ENCODE data around the gene DEFB108B. TPM values are rescaled to one million over a fixed set of nuclear protein-coding genes. Genes with fewer than 3 reads are reported as not detected.
A peak's percentile ranks its signal among the peaks of the same experiment; 100 is the strongest.
"Not testable (repeated sequence)": the region's sequence is repeated elsewhere in the genome, so short reads cannot be mapped to it uniquely, and the experiment has no call there.

Gene DEFB108B
- total RNA-seq, 1 experiment from 2014 or later, result not detected

GRCh38 chr11:71801026-71801425 lies 32.0 kb upstream of the DEFB108B start:
- H3K4me3 ChIP-seq; H3K4me1 ChIP-seq; H3K27ac ChIP-seq; H3K9me3 ChIP-seq (replicated peaks); DNase-seq; H3K36me3 ChIP-seq; H3K27me3 ChIP-seq: not testable (repeated sequence)

DNA sequence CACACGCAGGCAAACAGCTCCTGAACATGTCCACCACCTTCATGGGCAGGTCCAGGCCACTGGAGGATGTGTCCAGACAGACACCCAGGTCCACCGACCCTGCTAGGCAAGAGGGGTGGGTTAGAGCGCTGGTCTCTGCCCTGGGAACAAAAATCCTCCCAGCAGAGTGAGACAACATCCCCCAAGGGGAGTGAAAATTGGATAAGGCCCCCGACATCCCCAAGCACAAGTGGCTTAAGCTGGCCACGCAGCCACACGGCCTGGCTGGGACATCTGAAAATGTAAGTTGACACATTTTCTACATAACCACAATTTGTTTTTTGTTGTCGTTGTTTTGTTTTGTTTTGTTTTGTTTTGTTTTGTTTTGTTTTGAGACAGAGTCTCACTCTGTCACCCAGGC lies 30.1 kb upstream of the DEFB108B start:
- H3K4me3 ChIP-seq; DNase-seq; H3K36me3 ChIP-seq; H3K9me3 ChIP-seq (replicated peaks); H3K4me1 ChIP-seq; H3K27ac ChIP-seq; H3K27me3 ChIP-seq: not testable (repeated sequence)

DNA sequence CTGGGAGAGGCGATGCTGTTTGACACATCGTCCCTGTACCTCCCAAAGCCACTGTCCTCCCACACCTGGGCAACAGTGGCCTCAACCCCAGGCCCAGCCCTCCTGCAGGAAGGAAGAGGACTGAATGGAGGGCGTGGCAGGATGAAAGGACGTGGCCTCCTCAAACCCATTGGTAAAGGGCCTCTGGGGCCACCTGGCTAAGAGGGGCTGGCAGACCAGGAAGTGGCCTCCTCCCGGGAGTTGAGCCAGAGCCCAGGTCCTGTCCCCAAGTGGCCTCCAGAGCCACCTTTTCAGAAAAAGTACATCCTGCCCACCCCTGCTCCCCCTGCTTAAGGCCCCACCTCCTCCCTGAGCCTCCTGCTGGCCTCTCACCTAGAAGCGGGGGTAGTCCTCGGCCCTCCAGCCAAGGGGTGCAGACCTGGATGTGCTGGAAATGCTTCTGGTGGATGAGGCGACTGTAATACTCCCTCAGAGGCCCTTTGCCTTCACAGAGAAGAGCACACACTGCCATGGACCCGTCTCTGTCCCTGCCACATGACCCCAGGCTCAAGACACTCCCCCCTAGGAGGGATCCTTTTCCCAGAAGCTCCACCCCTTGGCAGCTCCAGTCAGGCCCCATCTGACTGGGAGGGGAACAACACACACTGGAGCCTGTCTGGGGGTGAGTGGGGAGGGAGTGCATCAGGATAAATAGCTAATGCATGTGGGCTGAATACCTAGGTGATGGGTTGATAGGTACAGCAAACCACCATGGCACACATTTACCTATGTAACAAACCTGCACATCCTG lies 28.6 kb upstream of the DEFB108B start:
- not testable (repeated sequence) for H3K4me1 ChIP-seq; H3K9me3 ChIP-seq (replicated peaks); H3K4me3 ChIP-seq; DNase-seq; H3K27me3 ChIP-seq; H3K27ac ChIP-seq; H3K36me3 ChIP-seq

DNA sequence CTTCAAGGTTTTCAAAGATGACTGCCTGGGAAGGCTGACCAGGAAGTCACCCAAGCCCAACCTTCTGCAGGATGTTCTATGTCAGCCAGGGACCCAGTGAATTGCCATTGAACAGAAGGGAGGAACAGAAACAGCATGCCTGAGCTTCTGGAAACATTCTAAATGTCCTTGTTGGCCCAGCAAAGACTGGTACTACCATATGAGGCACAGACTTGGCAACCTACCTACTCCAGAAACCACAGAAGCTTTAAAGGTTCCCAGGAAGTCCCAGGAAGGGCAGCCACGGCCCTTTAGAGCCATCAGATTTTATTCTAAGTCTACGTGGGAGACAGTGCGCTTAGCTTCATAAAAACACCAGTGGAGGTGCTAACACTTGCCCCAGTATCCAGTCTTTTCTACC lies 20.5 kb upstream of the DEFB108B start:
- not testable (repeated sequence) for DNase-seq; H3K36me3 ChIP-seq; H3K4me3 ChIP-seq; H3K27me3 ChIP-seq; H3K9me3 ChIP-seq (replicated peaks); H3K4me1 ChIP-seq; H3K27ac ChIP-seq

- not testable (repeated sequence) for H3K27me3 ChIP-seq; H3K4me3 ChIP-seq; H3K4me1 ChIP-seq; H3K36me3 ChIP-seq; H3K27ac ChIP-seq; H3K9me3 ChIP-seq (replicated peaks)
- DNase-seq, result peak; percentile 66 to 74
These were observed 19.3 kb upstream of the DEFB108B start for GRCh38 chr11:71813481-71814355.

- H3K27me3 ChIP-seq; H3K9me3 ChIP-seq (replicated peaks); DNase-seq; H3K4me3 ChIP-seq; H3K36me3 ChIP-seq; H3K27ac ChIP-seq; H3K4me1 ChIP-seq: not testable (repeated sequence)
These were observed 11.5 kb upstream of the DEFB108B start for GRCh38 chr11:71821539-71821938.

- DNase-seq; H3K27ac ChIP-seq; H3K9me3 ChIP-seq (replicated peaks); H3K36me3 ChIP-seq; H3K27me3 ChIP-seq; H3K4me1 ChIP-seq; H3K4me3 ChIP-seq: not testable (repeated sequence)
These were observed 3.8 kb upstream of the DEFB108B start for GRCh38 chr11:71829247-71829646.

DNA sequence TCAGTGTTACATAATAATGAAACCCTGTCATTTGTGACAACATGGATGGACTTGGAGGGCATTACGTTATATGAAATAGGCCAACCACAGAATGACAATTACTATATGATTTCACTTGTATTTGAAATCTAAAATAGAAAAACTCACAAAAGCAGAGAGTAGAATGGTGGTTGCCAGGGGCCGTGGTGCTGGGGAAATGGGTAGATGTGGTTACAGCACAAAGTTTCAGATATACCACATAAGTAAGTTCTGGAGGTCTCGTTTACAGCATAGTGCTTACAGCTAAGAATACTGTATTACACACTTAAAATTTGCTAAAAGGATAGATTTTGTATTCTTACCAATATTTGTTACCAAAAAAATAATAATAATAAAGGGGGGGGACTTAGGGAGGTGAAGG lies 3.3 kb upstream of the DEFB108B start:
- not testable (repeated sequence) for H3K4me1 ChIP-seq; H3K36me3 ChIP-seq; H3K9me3 ChIP-seq (replicated peaks); H3K4me3 ChIP-seq; H3K27me3 ChIP-seq; DNase-seq; H3K27ac ChIP-seq

DNA sequence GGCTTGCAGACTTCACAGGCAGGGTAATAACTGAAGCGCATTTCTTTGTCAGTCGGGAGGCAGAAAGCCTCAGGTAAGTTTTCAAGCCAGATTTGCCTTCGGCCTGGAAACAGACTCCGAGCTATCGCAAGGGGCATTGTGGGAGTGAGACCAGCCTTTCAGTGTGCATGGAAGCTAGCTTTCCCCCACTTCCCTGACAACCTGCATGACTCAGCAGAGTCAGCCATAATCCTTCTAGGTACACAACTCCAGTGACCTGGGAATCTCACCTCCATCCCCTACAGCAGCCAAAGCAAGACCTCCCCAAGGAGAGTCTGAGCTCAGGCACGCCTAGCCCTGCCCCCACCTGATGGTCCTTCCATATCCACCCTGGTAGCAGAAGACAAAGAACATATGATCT lies 9.7 kb downstream of the DEFB108B start:
- H3K36me3 ChIP-seq; H3K27me3 ChIP-seq; H3K4me3 ChIP-seq; H3K4me1 ChIP-seq; H3K27ac ChIP-seq; DNase-seq; H3K9me3 ChIP-seq (replicated peaks): not testable (repeated sequence)

- H3K27ac ChIP-seq; H3K4me3 ChIP-seq; H3K36me3 ChIP-seq; H3K27me3 ChIP-seq; H3K9me3 ChIP-seq (replicated peaks); H3K4me1 ChIP-seq; DNase-seq: not testable (repeated sequence)
These were observed 10.4 kb downstream of the DEFB108B start for GRCh38 chr11:71843355-71843754.

GRCh38 chr11:71843858-71844257 lies 10.9 kb downstream of the DEFB108B start:
- Histone ChIP-seq H3K27me3 (no peaks in the 10 kb centered on the region), H3K9me3 (replicated peaks) (no peaks in the 10 kb centered on the region)

GRCh38 chr11:71853895-71854294 lies 20.9 kb downstream of the DEFB108B start:
- not testable (repeated sequence) for H3K27ac ChIP-seq; DNase-seq; H3K9me3 ChIP-seq (replicated peaks); H3K36me3 ChIP-seq; H3K4me3 ChIP-seq; H3K4me1 ChIP-seq; H3K27me3 ChIP-seq

More at GRCh38 chr11:71843858-71844257, 10.9 kb downstream of the DEFB108B start:
- no peaks in the 10 kb centered on the region for H3K36me3 ChIP-seq
- no peak overlapping the region for H3K4me3 ChIP-seq
- H3K27ac ChIP-seq, result no peak overlapping the region
- H3K4me1 ChIP-seq, result no peaks in the 10 kb centered on the region
- no peak for DNase-seq

DNA sequence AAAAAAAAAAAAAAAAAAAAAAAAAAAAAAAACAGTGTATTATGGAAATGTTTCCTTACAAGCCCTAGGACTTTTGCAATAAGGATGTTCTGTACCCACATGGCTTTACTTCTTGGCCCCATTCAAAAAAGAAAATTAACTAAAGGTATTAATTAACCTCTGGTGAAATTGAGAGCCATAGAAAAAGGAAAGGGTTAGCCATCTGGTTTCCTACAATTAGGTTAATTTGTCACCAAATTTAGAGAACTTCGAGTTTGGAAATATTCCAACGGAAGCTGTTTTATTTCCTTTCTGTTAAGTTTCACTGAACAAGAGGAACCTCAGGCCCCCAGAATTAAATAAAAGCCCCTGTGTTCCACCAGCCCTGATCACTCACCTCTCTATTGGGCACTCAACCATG lies 22.9 kb downstream of the DEFB108B start:
- not testable (repeated sequence) for H3K9me3 ChIP-seq (replicated peaks); H3K27ac ChIP-seq; DNase-seq; H3K27me3 ChIP-seq; H3K36me3 ChIP-seq; H3K4me1 ChIP-seq; H3K4me3 ChIP-seq

GRCh38 chr11:71860835-71861234 lies 27.8 kb downstream of the DEFB108B start:
- not testable (repeated sequence) for H3K27me3 ChIP-seq; H3K27ac ChIP-seq; H3K36me3 ChIP-seq; H3K9me3 ChIP-seq (replicated peaks); H3K4me1 ChIP-seq; DNase-seq; H3K4me3 ChIP-seq

- H3K9me3 ChIP-seq (replicated peaks), result not testable (repeated sequence)
- peak; percentile 60 to 73 for DNase-seq
These were observed 31.1 kb downstream of the DEFB108B start for GRCh38 chr11:71863978-71864627.

More at GRCh38 chr11:71863978-71864627, 31.1 kb downstream of the DEFB108B start:
- not testable (repeated sequence) for H3K4me3 ChIP-seq, H3K27ac ChIP-seq, H3K27me3 ChIP-seq, H3K36me3 ChIP-seq, H3K4me1 ChIP-seq
